ENCODE measurements around the gene SPRYD4. TPM values are rescaled to one million over a fixed set of nuclear protein-coding genes. Genes with fewer than 3 reads are reported as not detected.
A peak's percentile ranks its signal among the peaks of the same experiment; 100 is the strongest.
"Not testable (repeated sequence)": the region's sequence is repeated elsewhere in the genome, so short reads cannot be mapped to it uniquely, and the experiment has no call there.

SPRYD4 gene
- total RNA-seq, 4 donors from 2014 or later: 1.7 to 5.1 (median 3.7) TPM

DNA sequence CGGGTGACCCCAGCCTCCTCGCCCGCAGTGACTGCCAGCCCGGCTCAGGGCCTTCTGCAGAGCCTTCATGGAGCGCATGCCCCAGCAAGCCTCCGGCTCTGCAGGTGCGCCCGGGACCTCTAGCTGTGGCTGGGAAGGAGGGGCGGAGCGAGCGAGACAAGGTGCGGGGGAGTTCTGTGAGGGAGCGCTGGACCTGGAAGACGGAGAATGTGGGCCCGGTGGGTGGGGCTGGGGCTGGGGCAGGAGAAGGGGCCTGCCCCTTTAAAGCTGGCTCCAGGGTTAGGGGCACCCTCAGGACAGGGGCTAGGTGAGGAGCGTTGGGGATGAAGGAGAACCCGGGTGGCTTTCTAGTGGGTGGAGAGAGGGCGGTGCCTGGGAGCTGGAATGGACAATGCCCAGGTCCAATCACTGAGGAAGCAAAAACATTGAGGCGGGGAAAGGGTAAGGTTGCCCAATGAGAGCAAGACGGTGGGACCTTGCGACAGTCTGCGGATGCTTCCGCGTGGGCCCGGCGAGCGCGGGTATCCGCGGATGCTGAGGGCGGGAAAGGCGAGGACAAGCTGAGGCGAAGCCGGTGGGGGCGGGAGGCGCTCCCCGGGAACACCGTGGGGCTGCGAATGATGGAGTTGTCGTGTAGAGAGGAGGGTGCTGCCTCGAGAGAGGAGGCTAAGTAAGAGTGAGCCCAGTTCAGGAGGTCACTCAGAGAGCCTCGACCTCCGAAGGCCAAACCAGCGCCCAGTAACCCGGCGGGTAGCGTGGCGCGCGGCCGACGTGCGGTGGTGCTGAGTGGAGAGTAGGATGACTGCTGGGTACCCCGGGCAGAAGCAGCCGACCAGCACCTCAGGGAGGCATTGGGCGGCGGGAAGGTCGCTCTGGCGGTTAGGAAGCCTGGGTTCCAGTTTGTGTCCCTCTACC, 19.9 kb downstream of the SPRYD4 start, which contains the start of gene GLS2:
Gene GLS2 (minus strand): TSS at position 121 of the 915 bp plus-strand sequence. CDS start 43 bp downstream, at position 78.
- H3K27me3 ChIP-seq: no peaks in the 10 kb centered on the region
- DNase-seq: peak; percentile 77 to 91 (median 82)
- H3K4me3 ChIP-seq: peak within 1 kb of the TSS; percentile 43 to 77 (median 64)
- no peaks in the 10 kb centered on the region for H3K9me3 ChIP-seq
- no peaks in the 10 kb centered on the region for H3K36me3 ChIP-seq
- no peak for TF ChIP-seq POLR2A (IDR thresholded peaks at IDR 0.05)
- TF ChIP-seq, protein P1, sequence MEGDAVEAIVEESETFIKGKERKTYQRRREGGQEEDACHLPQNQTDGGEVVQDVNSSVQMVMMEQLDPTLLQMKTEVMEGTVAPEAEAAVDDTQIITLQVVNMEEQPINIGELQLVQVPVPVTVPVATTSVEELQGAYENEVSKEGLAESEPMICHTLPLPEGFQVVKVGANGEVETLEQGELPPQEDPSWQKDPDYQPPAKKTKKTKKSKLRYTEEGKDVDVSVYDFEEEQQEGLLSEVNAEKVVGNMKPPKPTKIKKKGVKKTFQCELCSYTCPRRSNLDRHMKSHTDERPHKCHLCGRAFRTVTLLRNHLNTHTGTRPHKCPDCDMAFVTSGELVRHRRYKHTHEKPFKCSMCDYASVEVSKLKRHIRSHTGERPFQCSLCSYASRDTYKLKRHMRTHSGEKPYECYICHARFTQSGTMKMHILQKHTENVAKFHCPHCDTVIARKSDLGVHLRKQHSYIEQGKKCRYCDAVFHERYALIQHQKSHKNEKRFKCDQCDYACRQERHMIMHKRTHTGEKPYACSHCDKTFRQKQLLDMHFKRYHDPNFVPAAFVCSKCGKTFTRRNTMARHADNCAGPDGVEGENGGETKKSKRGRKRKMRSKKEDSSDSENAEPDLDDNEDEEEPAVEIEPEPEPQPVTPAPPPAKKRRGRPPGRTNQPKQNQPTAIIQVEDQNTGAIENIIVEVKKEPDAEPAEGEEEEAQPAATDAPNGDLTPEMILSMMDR (IDR thresholded peaks at IDR 0.05): no peak
- peaks cover 0 to 12% (median 3%) of the 10 kb centered on the region in 4 donors for H3K4me1 ChIP-seq
- H3K27ac ChIP-seq: peak within 1 kb of the TSS in 1 of 4 donors; percentile 75

DNA sequence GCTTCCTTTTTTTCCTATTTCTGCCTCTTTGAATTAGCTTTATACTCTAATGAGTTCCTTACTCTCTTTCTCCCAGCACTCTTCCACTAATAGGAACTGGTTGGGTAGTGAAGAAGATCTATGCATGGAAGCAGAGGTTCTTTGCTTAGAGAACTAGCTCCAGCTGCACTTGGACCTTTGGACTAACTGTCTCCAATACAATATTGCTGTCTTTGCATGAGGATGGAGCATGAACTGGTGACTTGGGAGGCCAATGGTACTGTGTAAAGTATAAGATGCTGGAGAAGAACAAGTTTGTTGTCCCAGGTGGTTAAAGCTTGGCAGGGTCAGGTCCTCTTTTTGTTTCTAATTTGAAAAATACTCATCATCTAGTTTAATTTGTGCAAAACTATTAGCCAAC, 22.0 kb downstream of the SPRYD4 start:
- no peak overlapping the region for H3K4me3 ChIP-seq
- H3K27ac ChIP-seq: no peak overlapping the region
- no peak for TF ChIP-seq POLR2A (IDR thresholded peaks at IDR 0.05)
- H3K4me1 ChIP-seq: peaks cover 0 to 12% (median 3%) of the 10 kb centered on the region in 4 donors
- no peaks in the 10 kb centered on the region for H3K27me3 ChIP-seq
- H3K9me3 ChIP-seq: no peaks in the 10 kb centered on the region
- DNase-seq: no peak
- H3K36me3 ChIP-seq: no peaks in the 10 kb centered on the region

DNA sequence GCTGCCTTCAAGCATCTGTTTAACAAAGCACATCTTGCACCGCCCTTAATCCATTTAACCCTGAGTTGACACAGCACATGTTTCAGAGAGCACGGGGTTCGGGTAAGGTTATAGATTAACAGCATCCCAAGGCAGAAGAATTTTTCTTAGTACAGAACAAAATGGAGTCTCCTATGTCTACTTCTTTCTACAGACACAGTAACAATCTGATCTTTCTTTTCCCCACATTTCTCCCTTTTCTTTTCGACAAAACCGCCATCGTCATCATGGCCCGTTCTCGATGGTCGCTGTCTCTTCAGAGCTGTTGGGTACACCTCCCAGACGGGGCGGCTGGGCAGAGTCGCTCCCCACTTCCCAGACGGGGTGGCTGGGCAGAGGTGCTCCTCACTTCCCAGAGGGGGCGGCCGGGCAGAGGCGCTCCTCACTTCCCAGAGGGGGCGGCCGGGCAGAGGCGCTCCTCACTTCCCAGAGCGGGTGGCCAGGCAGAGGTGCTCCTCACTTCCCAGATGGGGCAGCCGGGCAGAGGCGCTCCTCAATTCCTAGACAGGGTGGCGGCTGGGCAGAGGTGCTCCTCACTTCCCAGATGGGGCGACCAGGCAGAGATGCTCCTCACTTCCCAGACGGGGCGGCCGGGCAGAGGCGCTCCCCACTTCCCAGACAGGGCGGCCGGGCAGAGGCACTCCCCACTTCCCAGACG, 25.2 kb downstream of the SPRYD4 start:
- H3K9me3 ChIP-seq, H3K4me1 ChIP-seq, DNase-seq, H3K27me3 ChIP-seq, H3K4me3 ChIP-seq, H3K27ac ChIP-seq, H3K36me3 ChIP-seq: not testable (repeated sequence)

DNA sequence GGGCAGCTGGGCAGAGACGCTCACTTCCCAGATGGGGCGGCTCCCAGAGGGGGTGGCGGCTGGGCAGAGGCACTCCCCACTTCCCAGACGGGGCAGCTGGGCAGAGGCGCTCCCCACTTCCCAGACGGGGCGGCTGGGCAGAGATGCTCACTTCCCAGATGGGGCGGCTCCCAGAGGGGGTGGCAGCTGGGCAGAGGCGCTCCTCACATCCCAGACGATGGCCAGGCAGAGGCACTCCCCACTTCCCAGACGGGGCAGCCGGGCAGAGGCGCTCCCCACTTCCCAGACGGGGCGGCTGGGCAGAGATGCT, 25.7 kb downstream of the SPRYD4 start:
- H3K9me3 ChIP-seq, DNase-seq, H3K4me1 ChIP-seq, H3K27me3 ChIP-seq, H3K27ac ChIP-seq, H3K36me3 ChIP-seq, H3K4me3 ChIP-seq: not testable (repeated sequence)

DNA sequence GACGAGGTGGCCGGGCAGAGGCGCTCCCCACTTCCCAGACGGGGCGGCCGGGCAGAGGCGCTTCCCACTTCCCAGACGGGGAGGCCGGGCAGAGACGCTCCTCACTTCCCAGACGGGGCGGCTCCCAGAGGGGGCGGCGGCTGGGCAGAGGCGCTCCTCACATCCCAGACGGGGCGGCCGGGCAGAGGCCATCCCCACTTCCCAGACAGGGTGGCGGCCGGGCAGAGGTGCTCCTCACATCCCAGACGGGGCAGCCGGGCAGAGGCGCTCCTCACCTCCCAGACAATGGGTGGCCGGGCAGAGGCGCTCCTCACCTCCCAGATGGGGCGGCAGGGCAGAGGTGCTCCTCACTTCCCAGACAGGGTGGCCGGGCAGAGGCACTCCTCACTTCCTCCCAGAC, 26.1 kb downstream of the SPRYD4 start:
- H3K27ac ChIP-seq, H3K4me3 ChIP-seq, H3K36me3 ChIP-seq, DNase-seq, H3K27me3 ChIP-seq, H3K4me1 ChIP-seq, H3K9me3 ChIP-seq: not testable (repeated sequence)

DNA sequence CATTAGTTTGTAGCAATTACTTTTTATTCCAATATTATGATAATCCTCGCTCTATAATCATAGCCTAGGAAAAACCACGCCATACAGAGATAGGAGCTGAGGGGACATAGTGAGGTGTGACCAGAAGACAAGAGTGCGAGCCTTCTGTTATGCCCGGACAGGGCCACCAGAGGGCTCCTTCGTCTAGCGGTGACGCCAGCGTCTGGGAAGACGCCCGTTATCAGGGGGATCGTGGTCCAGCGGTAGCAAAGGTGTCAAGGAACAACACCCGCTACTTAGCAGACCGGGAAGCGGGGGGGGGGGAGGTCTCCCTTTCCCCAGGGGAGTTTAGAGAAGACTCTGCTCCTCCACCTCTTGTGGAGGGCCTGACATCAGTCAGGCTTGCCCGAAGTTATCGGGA, 28.3 kb downstream of the SPRYD4 start:
- not testable (repeated sequence) for H3K4me1 ChIP-seq, H3K9me3 ChIP-seq, H3K27ac ChIP-seq, H3K4me3 ChIP-seq, H3K27me3 ChIP-seq, H3K36me3 ChIP-seq
- TF ChIP-seq, protein P1 (IDR thresholded peaks at IDR 0.05): peak in 4 of 6 experiments; percentile 17 to 35 (median 25)
- peak; percentile 55 to 86 (median 62) for DNase-seq

DNA sequence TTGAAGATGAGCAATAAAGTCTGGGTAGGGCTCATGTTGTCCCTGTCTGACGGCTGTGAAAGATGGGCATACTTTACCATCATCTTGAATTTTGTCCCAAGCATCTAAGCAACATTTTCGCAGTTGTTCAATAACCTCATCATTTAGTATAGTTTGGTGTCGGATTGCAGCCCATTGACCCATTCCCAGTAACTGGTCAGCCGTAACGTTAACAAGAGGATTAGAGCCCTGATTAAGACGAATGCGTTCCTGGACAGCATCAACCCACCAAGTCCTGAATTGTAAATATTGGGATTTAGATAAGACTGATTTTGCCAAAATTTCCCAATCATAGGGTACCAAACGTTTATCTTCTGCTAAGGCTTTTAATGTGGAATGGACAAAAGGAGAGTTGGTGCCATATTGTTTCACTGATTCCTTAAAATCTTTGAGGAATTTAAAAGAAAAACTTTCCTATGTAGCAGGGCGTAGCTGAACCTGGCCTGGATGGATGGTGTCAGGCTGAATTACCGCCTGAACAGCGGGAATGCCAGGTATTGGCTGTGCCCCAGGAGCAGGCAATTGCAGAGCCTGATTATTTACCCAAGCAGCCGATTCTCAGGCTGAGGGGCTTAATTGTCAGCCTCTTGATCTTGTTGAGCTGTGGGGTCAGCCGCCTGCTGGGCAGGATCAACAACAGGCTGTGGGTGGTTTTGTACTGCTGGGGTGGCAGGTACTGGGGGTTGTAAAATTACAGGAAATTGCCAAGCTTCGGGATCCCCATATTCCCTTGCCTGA, 29.9 kb downstream of the SPRYD4 start:
- H3K27ac ChIP-seq, H3K9me3 ChIP-seq, H3K36me3 ChIP-seq, H3K27me3 ChIP-seq, H3K4me3 ChIP-seq, DNase-seq, H3K4me1 ChIP-seq: not testable (repeated sequence)

DNA sequence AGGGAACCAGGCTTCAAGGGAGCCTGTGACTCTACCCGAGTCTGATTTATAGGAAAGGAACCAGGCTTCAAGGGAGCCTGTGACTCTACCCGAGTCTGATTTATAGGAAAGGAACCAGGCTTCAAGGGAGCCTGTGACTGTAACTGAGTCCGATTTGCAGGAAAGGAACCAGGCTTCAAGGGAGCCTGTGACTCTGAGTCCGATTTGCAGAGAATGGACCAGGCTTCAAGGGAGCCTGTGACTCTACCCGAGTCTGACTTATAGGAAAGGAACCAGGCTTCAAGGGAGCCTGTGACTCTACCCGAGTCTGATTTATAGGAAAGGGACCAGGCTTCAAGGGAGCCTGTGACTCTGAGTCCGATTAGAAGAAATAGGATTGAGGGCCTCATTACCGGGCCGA, 31.1 kb downstream of the SPRYD4 start:
- not testable (repeated sequence) for H3K4me3 ChIP-seq, H3K4me1 ChIP-seq, H3K9me3 ChIP-seq, H3K27ac ChIP-seq, H3K27me3 ChIP-seq, DNase-seq, H3K36me3 ChIP-seq

DNA sequence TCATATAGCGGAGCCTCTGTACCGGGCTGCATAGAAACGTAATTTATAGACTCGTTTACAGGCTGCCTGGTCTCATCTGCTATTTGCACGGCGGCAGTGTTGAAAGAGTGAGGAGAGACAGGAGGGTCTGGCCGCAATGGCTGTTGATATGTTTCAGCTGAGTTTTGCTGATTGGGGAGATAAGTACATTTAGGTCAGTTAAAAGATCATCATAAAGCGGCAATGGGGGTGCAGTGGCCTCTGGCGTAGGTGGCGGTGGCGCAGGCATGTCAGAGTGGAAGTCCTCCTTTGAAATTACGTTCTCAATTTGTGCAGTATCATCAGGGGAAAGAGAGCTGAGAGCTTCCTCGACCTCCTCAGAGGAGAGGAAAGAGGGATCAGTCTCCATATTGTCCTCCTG, 31.5 kb downstream of the SPRYD4 start:
- H3K4me1 ChIP-seq, H3K36me3 ChIP-seq, H3K4me3 ChIP-seq, H3K9me3 ChIP-seq, DNase-seq, H3K27me3 ChIP-seq, H3K27ac ChIP-seq: not testable (repeated sequence)

All from Peyer's patch (tissue), 4 donors.